ENCODE data around the gene ETV1.

The ETV1 gene
- long read RNA-seq, partial matches to known transcripts, result 0 of 2 reads
- long read RNA-seq, other reads (novel, unspliced or antisense), result 2 of 2 reads

- Histone ChIP-seq H3K27me3 (ENCODE audit: insufficient read depth, poor library complexity, severe bottlenecking) (peaks cover 3% of the 10 kb centered on the region), H3K27ac (replicated peaks) (peak within 1 kb of the TSS; percentile 86), H3K4me3 (replicated peaks; ENCODE audit: insufficient read depth, low read length) (peak within 1 kb of the TSS; percentile 72)
- no peak for TF ChIP-seq REST (IDR thresholded peaks at IDR 0.05; ENCODE audit: insufficient replicate concordance, low read depth)
- no peak for TF ChIP-seq POLR2AphosphoS5 (IDR thresholded peaks at IDR 0.05; ENCODE audit: low read depth)
- TF ChIP-seq CTCF (IDR thresholded peaks at IDR 0.05; ENCODE audit: insufficient read depth, low read length), result no peak
- no peak for TF ChIP-seq GABPA (IDR thresholded peaks at IDR 0.05; ENCODE audit: low read depth)
- no peak for TF ChIP-seq SPI1 (IDR thresholded peaks at IDR 0.05; ENCODE audit: borderline replicate concordance, low read depth)
- peak; percentile 35 to 60 for DNase-seq (ENCODE audit: low read depth in 1 of 2, low spot score in 1 of 2)
These were observed at the start of gene ETV1 for GRCh38 chr7:13989126-13989948. ETV1 (minus strand) TSS chr7:13989666; CDS start chr7:13989052, 614 bp downstream.

GRCh38 chr7:14024406-14024805 is 34.9 kb upstream of the ETV1 start:
- no peak for TF ChIP-seq SPI1 (IDR thresholded peaks at IDR 0.05; ENCODE audit: borderline replicate concordance, low read depth)
- TF ChIP-seq CTCF (IDR thresholded peaks at IDR 0.05; ENCODE audit: insufficient read depth, low read length), result no peak
- TF ChIP-seq REST (IDR thresholded peaks at IDR 0.05; ENCODE audit: insufficient replicate concordance, low read depth), result no peak
- no peak for TF ChIP-seq GABPA (IDR thresholded peaks at IDR 0.05; ENCODE audit: low read depth)
- TF ChIP-seq POLR2AphosphoS5 (IDR thresholded peaks at IDR 0.05; ENCODE audit: low read depth), result no peak
- no peaks in the 10 kb centered on the region for H3K27me3 ChIP-seq (ENCODE audit: insufficient read depth, poor library complexity, severe bottlenecking)
- H3K27ac ChIP-seq (replicated peaks), result no peak overlapping the region
- no peak overlapping the region for H3K4me3 ChIP-seq (replicated peaks; ENCODE audit: insufficient read depth, low read length)
- no peak for DNase-seq (ENCODE audit: low read depth in 1 of 2, low spot score in 1 of 2)

GRCh38 chr7:14023838-14024237 is 34.4 kb upstream of the ETV1 start:
- no peak for DNase-seq (ENCODE audit: low read depth in 1 of 2, low spot score in 1 of 2)
- no peaks in the 10 kb centered on the region for H3K27me3 ChIP-seq (ENCODE audit: insufficient read depth, poor library complexity, severe bottlenecking)
- no peak overlapping the region for H3K4me3 ChIP-seq (replicated peaks; ENCODE audit: insufficient read depth, low read length)
- TF ChIP-seq REST (IDR thresholded peaks at IDR 0.05; ENCODE audit: insufficient replicate concordance, low read depth) (no peak), GABPA (IDR thresholded peaks at IDR 0.05; ENCODE audit: low read depth) (no peak), POLR2AphosphoS5 (IDR thresholded peaks at IDR 0.05; ENCODE audit: low read depth) (no peak), CTCF (IDR thresholded peaks at IDR 0.05; ENCODE audit: insufficient read depth, low read length) (no peak), SPI1 (IDR thresholded peaks at IDR 0.05; ENCODE audit: borderline replicate concordance, low read depth) (no peak)
- H3K27ac ChIP-seq (replicated peaks), result no peak overlapping the region
